Activated T-cell treated with anti-CD3 and anti-CD28 coated beads, Interleukin-2, amount 50 U/mL, for 4 hours (primary cell): ENCODE results near the gene PCYOX1L. TPM values are rescaled to one million over a fixed set of nuclear protein-coding genes. Genes with fewer than 3 reads are reported as not detected.
A peak's percentile ranks its signal among the peaks of the same experiment; 100 is the strongest.

Experiments used
- ATAC-seq, 2 donors: fragments of 200-7000 bp; cut with Tn5 transposase; one replicate each; pipeline ENCODE4 v1.10.0; 2021
- DNase-seq: peaks from one replicate; pipeline ENCODE4 v3.0.0-alpha.2; 2020
- H3K27me3 Mint-ChIP-seq: one replicate; pipeline ENCODE4 v1.8.0; 2021; ENCODE audit warnings: low read depth, mixed read lengths
- H3K36me3 Mint-ChIP-seq: one replicate; pipeline ENCODE4 v1.8.0; 2022; ENCODE audit warnings: mixed read lengths; ENCODE audit not compliant: insufficient read depth
- H3K4me1 Mint-ChIP-seq: one replicate; pipeline ENCODE4 v1.8.0; 2021; ENCODE audit warnings: low read depth, mixed read lengths
- H3K4me3 Mint-ChIP-seq: one replicate; pipeline ENCODE4 v1.8.0; 2021; ENCODE audit warnings: mild to moderate bottlenecking, moderate library complexity, mixed read lengths
- H3K9me3 Mint-ChIP-seq: one replicate; pipeline ENCODE4 v1.8.0; 2021; ENCODE audit warnings: mixed read lengths
- total RNA-seq, 3 donors: library from RNA; stranded (reverse); gene quantifications; one replicate each; pipeline ENCODE4 v1.2.1, GENCODE V29; 2021

The PCYOX1L gene
- total RNA-seq, 3 donors from 2014 or later = 8.8 to 13.4 (median 8.8) TPM

- DNase-seq = no peak
- no peaks in the 10 kb centered on the region for H3K9me3 Mint-ChIP-seq
- H3K36me3 Mint-ChIP-seq = no peaks in the 10 kb centered on the region
- ATAC-seq = no peak
- no peak overlapping the region for H3K4me3 Mint-ChIP-seq
- no peaks in the 10 kb centered on the region for H3K4me1 Mint-ChIP-seq
- no peaks in the 10 kb centered on the region for H3K27me3 Mint-ChIP-seq
These were observed 33.2 kb upstream of the PCYOX1L start for GRCh38 chr5:149324641-149325040.

- H3K27me3 Mint-ChIP-seq = no peaks in the 10 kb centered on the region
- H3K4me3 Mint-ChIP-seq = no peak overlapping the region
- H3K36me3 Mint-ChIP-seq = no peaks in the 10 kb centered on the region
- no peak for DNase-seq
- H3K4me1 Mint-ChIP-seq = no peaks in the 10 kb centered on the region
- H3K9me3 Mint-ChIP-seq = no peaks in the 10 kb centered on the region
- no peak for ATAC-seq
These were observed 32.6 kb upstream of the PCYOX1L start for GRCh38 chr5:149325166-149325735.

- no peak overlapping the region for H3K4me3 Mint-ChIP-seq
These were observed 32.0 kb upstream of the PCYOX1L start for GRCh38 chr5:149325894-149326293.

DNA sequence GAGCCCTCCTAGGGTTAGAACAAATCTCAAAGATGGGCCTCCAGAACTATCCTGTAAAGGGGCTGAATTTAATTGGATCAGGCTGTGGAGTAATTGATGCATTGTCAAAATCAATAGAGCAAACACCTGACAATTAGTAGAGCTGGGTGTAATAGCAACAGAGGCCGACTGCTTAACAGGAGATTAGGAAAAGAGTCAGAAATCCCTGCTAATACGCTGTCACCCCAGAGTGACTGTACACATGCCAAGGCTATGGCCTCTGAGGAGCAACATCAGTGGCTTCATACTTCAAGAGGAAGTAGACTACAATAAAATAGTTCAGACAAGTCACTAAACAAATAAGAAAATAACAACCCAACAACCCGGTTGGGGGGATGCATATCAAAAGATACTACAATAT, 31.2 kb upstream of the PCYOX1L start:
- DNase-seq = no peak
- H3K4me3 Mint-ChIP-seq = no peak overlapping the region
- no peaks in the 10 kb centered on the region for H3K9me3 Mint-ChIP-seq
- no peaks in the 10 kb centered on the region for H3K4me1 Mint-ChIP-seq
- no peaks in the 10 kb centered on the region for H3K36me3 Mint-ChIP-seq
- no peaks in the 10 kb centered on the region for H3K27me3 Mint-ChIP-seq
- ATAC-seq = no peak

More at GRCh38 chr5:149325894-149326293, 32.0 kb upstream of the PCYOX1L start:
- Mint-ChIP-seq H3K4me1 (no peaks in the 10 kb centered on the region), H3K36me3 (no peaks in the 10 kb centered on the region), H3K27me3 (no peaks in the 10 kb centered on the region), H3K9me3 (no peaks in the 10 kb centered on the region)
- ATAC-seq (no peak), DNase-seq (no peak)

- no peaks in the 10 kb centered on the region for H3K27me3 Mint-ChIP-seq
- DNase-seq = no peak
- H3K4me3 Mint-ChIP-seq = no peak overlapping the region
- H3K4me1 Mint-ChIP-seq = no peaks in the 10 kb centered on the region
- no peaks in the 10 kb centered on the region for H3K9me3 Mint-ChIP-seq
- ATAC-seq = no peak
- H3K36me3 Mint-ChIP-seq = no peaks in the 10 kb centered on the region
These were observed 29.7 kb upstream of the PCYOX1L start for GRCh38 chr5:149328177-149328576.

- Mint-ChIP-seq H3K36me3 (no peaks in the 10 kb centered on the region), H3K27me3 (peaks cover 1% of the 10 kb centered on the region), H3K4me1 (no peaks in the 10 kb centered on the region), H3K4me3 (no peak overlapping the region), H3K9me3 (no peaks in the 10 kb centered on the region)
- DNase-seq (no peak), ATAC-seq (no peak)
These were observed 24.0 kb upstream of the PCYOX1L start for GRCh38 chr5:149333711-149334443.

DNA sequence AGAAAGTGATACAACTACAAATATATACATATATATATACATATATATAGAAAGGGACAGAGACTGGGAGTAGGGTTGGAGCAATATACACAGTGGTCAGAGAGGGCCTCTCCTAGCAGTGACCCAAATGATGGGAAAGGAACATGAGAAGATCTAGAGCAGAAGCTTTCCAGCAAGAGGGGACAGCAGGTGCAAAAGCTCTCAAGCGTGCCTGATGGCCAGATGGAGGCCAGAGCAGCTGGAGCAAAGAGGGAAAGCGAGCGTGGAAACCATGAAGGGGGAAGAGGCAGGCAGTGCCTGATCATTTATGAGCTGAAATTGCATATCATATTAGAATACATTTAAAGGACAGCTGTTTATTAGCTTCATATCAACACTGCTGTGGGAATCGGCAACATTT, 20.1 kb upstream of the PCYOX1L start:
- DNase-seq (no peak), ATAC-seq (no peak)
- no peak overlapping the region for H3K4me3 Mint-ChIP-seq
- peaks cover 1% of the 10 kb centered on the region for H3K27me3 Mint-ChIP-seq
- no peaks in the 10 kb centered on the region for H3K9me3 Mint-ChIP-seq
- no peaks in the 10 kb centered on the region for H3K36me3 Mint-ChIP-seq
- H3K4me1 Mint-ChIP-seq = no peaks in the 10 kb centered on the region

DNA sequence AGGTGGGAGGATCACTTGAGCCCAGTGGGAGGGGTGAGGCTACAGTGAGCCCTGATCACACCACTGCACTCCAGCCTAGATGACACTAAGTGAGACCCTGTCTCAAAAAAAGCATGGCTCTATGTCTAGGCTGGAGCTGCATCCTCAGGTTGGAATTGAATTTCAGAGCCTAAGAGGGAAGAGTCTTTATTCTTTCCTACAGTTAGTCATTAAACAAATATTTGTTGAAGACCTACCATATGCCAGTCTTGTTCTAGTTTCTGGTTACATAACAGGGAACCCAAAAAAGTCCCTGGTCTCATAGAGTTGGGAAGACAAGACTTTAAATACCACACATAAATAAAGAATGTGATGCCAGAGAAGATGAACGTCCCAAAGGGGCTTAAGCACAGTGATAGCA, 19.5 kb upstream of the PCYOX1L start:
- Mint-ChIP-seq H3K4me3 (no peak overlapping the region), H3K9me3 (no peaks in the 10 kb centered on the region), H3K27me3 (peaks cover 1% of the 10 kb centered on the region), H3K36me3 (no peaks in the 10 kb centered on the region), H3K4me1 (no peaks in the 10 kb centered on the region)
- no peak for DNase-seq
- ATAC-seq = no peak

GRCh38 chr5:149340920-149341319, 16.9 kb upstream of the PCYOX1L start:
- Mint-ChIP-seq H3K36me3 (no peaks in the 10 kb centered on the region), H3K27me3 (peaks cover 1% of the 10 kb centered on the region), H3K4me1 (peaks cover 16% of the 10 kb centered on the region), H3K9me3 (no peaks in the 10 kb centered on the region), H3K4me3 (no peak overlapping the region)
- no peak for DNase-seq
- ATAC-seq = no peak

DNA sequence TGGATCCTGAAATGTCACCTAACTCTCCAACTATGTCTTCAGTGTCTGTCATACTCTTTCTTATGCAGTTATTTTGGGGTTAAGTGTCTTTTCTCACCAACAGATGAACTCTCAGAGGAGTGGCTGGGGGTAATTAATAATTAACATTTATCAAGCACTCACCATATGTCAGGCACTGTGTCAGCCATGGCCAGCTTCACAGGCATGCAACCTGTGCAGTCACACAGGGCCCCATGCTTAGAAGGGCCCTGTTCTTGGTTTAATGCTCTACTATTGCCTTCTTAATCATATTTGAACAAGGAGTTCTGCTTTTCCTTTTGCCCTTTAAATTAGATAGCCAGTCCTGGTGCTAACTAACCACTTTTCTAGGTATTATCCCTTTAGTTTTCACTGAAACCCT, 16.0 kb upstream of the PCYOX1L start:
- Mint-ChIP-seq H3K36me3 (no peaks in the 10 kb centered on the region), H3K4me3 (no peak overlapping the region), H3K9me3 (no peaks in the 10 kb centered on the region), H3K27me3 (no peaks in the 10 kb centered on the region), H3K4me1 (peaks cover 21% of the 10 kb centered on the region)
- ATAC-seq (no peak), DNase-seq (no peak)

- DNase-seq (no peak), ATAC-seq (no peak)
- peak overlapping the region; percentile 98 for H3K4me3 Mint-ChIP-seq
- no peaks in the 10 kb centered on the region for H3K9me3 Mint-ChIP-seq
- H3K4me1 Mint-ChIP-seq = peaks cover 43% of the 10 kb centered on the region
- H3K36me3 Mint-ChIP-seq = peaks cover 21% of the 10 kb centered on the region
- no peaks in the 10 kb centered on the region for H3K27me3 Mint-ChIP-seq
These were observed 13.7 kb upstream of the PCYOX1L start for GRCh38 chr5:149344151-149344550.

DNA sequence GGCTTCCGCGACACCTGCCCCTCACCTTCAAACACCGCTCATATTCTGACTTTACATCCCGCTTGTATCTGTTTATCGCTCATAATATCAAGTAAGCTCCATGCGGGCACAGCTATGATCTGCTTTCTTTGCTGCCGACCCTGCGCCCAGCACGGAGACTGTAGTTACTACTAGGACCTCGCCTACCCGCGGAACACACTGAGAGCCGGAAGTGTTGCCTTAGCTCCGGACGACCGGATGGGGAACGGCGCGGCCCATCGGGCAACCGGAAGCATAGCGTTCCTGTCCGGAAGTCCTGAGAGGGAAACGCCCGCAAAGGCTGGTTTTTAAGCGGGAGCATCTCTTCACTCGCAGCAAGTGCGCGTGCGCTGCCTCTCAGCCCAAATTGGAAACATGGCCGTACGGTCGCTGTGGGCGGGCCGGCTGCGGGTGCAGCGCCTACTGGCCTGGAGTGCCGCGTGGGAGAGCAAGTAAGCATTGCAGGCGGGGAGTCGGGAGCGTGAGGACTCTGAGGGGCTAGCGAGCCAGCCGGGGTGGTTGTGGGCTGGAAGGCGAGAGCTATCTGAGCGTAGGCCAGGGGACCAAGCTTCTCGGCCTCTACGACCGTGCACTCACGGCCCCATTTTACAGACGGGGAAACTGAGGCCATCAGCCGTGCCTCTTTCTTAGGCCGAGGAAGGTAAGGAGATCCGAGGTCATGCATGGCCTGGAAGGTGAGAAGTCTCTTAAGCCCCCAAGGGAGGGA, 12.5 kb upstream of the PCYOX1L start, which contains the start of gene GRPEL2:
GRPEL2 (plus strand) TSS at position 353 of the 745 bp plus-strand sequence; CDS start at position 394, 41 bp downstream.
- DNase-seq (peak; percentile 82), ATAC-seq (peak; percentile 92)
- Mint-ChIP-seq H3K4me3 (peak within 1 kb of the TSS; percentile 98), H3K4me1 (peaks cover 53% of the 10 kb centered on the region), H3K36me3 (peaks cover 33% of the 10 kb centered on the region), H3K9me3 (no peaks in the 10 kb centered on the region), H3K27me3 (no peaks in the 10 kb centered on the region)

DNA sequence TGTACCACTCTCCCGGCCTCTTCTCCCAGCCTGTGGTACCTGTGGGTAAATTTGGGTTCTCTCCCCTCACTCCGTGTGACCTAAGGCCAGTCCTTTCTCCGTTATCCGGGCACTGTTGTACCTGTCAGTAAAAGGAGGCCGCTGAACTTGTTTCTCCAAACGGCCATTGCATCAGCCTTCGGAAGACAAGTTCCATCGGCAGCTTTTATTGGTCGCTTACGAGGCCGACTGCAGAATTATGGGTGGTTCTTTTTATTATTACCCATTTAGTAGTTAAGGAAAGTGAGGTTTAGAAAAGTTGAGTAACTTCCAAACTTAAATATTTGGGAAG, 12.0 kb upstream of the PCYOX1L start:
- ATAC-seq = peak; percentile 9 to 10
- Mint-ChIP-seq H3K9me3 (no peaks in the 10 kb centered on the region), H3K4me1 (peaks cover 59% of the 10 kb centered on the region), H3K27me3 (no peaks in the 10 kb centered on the region), H3K36me3 (peaks cover 38% of the 10 kb centered on the region), H3K4me3 (peak overlapping the region; percentile 98)
- no peak for DNase-seq

DNA sequence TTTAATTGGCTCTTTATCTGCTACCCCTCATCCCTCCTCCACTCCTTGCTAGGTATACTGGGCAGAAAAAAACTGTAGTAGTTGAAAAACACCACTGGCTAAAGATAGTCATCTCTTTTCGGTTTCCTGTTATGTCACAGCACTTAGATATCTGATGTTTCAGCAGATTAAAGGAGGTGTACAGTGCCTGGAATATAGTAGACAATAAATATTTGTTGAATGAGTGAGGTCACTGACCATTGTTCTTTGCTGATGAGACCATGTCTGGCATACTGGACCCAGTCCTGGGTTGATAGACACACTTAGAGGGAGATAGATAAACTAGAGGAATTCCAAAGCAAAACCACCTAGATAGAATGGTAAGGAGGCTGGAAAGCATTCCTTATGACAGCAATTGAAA, 9.3 kb upstream of the PCYOX1L start:
- Mint-ChIP-seq H3K36me3 (peaks cover 58% of the 10 kb centered on the region), H3K4me3 (peak overlapping the region; percentile 98), H3K4me1 (peaks cover 75% of the 10 kb centered on the region), H3K27me3 (no peaks in the 10 kb centered on the region), H3K9me3 (no peaks in the 10 kb centered on the region)
- DNase-seq (no peak), ATAC-seq (peak; percentile 10 to 11)

- no peak for ATAC-seq
- peaks cover 75% of the 10 kb centered on the region for H3K4me1 Mint-ChIP-seq
- no peak for DNase-seq
- H3K36me3 Mint-ChIP-seq = peaks cover 63% of the 10 kb centered on the region
- peak overlapping the region; percentile 98 for H3K4me3 Mint-ChIP-seq
- no peaks in the 10 kb centered on the region for H3K27me3 Mint-ChIP-seq
- no peaks in the 10 kb centered on the region for H3K9me3 Mint-ChIP-seq
These were observed 8.5 kb upstream of the PCYOX1L start for GRCh38 chr5:149349382-149349781.
